IPS-20b (cell line): ENCODE measurements around the gene ARHGAP21.
"Not testable (repeated sequence)": the region's sequence is repeated elsewhere in the genome, so short reads cannot be mapped to it uniquely, and the experiment has no call there.

Experiments used
- H3K27ac ChIP-seq: one replicate; pipeline ENCODE4 v1.5.1; 2013; ENCODE audit warnings: low read length
- H3K27me3 ChIP-seq: 2 replicates; pipeline ENCODE4 v1.6.1; 2013; ENCODE audit warnings: mild to moderate bottlenecking, low read length, inconsistent platforms; ENCODE audit not compliant: insufficient read depth
- H3K36me3 ChIP-seq: 2 replicates; pipeline ENCODE4 v1.6.1; 2013; ENCODE audit warnings: low read depth, mild to moderate bottlenecking, inconsistent platforms, low read length, moderate library complexity; ENCODE audit not compliant: insufficient read depth
- H3K4me1 ChIP-seq: 2 replicates; pipeline ENCODE4 v1.6.1; 2013; ENCODE audit warnings: mild to moderate bottlenecking, control low read depth, inconsistent platforms, low read length, moderate library complexity; ENCODE audit not compliant: insufficient read depth
- H3K4me3 ChIP-seq: 2 replicates; pipeline ENCODE4 v1.5.1; 2013; ENCODE audit warnings: mild to moderate bottlenecking, low read length, inconsistent platforms
- H3K9ac ChIP-seq: 2 replicates; pipeline ENCODE4 v1.6.1; 2013; ENCODE audit warnings: low read depth, mild to moderate bottlenecking, inconsistent platforms, low read length, moderate library complexity
- H3K9me3 ChIP-seq: 2 replicates; pipeline ENCODE4 v1.6.1; 2013; ENCODE audit warnings: mild to moderate bottlenecking, low read depth, low read length, inconsistent platforms; ENCODE audit not compliant: insufficient read depth

ARHGAP21 gene

DNA sequence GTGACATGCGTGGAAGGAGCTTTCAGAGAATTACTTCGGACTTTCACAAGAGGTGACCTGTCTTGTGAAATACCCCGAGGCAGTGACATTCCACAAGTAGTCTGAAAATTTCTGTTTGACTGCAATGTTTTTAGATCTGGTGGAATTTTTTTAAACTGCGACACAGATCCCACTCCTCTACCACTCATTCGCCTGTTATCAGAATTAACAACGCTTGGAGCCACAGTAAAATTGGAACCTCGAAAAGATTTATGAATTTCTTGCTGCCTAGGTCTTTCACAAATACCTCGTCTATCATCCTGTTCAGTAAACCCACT, 103.7 kb downstream of the ARHGAP21 start:
- not testable (repeated sequence) for H3K36me3 ChIP-seq, H3K4me3 ChIP-seq

DNA sequence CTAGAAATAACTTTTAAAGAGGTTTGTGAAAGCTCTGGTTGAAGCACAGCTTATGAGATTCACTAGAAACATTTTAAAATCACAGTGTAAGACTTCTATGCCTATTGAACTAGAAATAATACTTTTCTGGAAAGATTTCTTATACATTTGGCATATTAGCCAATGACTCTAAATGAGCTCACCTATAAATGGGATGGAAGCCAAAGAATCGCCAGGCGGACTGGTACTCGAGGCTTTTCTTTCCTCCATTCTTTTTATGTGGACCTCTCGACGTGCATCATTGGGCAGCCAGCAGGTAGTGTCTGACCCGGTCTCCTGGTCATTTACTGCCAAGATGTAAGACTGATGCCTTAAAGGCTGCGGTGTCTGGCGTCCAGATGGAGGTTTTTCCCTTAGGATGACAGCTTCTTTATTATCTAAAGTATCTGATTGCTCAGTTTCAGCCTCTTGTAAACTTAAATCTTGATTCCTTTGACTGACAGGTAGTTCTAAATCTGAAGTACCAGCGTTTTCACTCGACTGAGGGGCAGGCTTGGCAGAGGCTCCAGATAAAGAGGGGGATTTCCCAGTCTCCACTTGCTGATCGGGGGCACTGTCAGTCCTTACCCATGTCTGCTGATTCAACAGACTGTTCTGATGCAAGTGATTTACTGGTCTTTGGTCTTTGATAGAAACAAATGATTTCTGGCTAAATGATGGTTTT, 104.2 kb downstream of the ARHGAP21 start:
- not testable (repeated sequence) for H3K27me3 ChIP-seq, H3K9me3 ChIP-seq, H3K36me3 ChIP-seq, H3K4me3 ChIP-seq, H3K4me1 ChIP-seq, H3K27ac ChIP-seq, H3K9ac ChIP-seq

More for the DNA sequence above, 103.7 kb downstream of the ARHGAP21 start:
- H3K27ac ChIP-seq, H3K27me3 ChIP-seq, H3K4me1 ChIP-seq, H3K9me3 ChIP-seq, H3K9ac ChIP-seq: not testable (repeated sequence)

DNA sequence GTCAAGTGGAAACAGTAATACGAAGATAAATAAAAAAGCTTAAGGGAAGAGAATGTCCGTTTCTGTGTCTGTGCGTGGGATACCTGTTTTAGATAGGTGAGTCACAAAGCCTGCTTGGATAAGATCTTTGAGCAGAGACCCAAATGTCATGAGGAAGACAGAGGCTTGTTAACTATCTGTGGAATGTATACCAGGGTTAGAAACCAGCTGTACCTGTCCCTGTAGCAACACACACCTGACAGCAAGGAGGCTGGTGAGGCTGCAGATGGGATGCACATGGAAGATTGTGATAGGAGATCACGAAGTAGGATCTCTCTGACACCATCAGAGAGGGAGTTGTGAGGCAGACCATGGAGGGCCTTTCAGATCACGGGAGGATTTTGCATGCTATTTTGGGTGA, 105.3 kb downstream of the ARHGAP21 start:
- H3K36me3 ChIP-seq = peaks cover 9% of the 10 kb centered on the region; the same call in 1 of the 2 replicates
- H3K27me3 ChIP-seq = no peaks in the 10 kb centered on the region
- no peaks in the 10 kb centered on the region for H3K4me1 ChIP-seq
- H3K27ac ChIP-seq = no peak overlapping the region
- H3K9me3 ChIP-seq = no peaks in the 10 kb centered on the region
- no peak overlapping the region for H3K4me3 ChIP-seq
- H3K9ac ChIP-seq = no peak overlapping the region

DNA sequence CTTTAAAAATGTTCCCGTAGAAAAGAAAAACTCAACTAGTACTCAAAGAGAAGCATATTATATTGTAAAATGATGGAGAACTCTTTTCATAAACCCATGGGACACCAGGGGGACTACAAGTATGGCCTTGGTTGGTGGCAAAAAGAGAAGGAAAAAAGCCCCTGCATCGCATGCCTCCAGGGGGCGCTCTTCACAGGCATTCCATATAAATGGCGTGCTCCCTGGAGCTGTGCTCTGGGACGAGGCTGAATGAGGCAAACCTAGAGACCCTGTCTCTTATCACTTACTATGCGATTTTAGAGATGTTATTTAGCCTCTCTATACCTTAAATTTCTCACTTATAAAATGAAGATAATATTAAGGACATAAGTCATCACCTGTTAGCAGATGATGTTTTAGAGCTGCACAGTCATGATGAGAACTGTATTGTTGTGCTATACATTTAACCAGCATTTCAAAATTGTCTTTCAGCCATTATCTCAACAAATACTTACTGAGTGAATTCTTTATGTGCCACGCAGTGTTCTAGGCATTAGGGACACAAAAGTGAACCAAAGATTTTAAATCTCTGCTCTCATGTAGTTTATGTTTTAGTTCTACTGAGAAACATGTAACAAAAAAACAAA, 105.8 kb downstream of the ARHGAP21 start:
- Histone ChIP-seq H3K4me1 (no peaks in the 10 kb centered on the region), H3K36me3 (peaks cover 9% of the 10 kb centered on the region; the same call in 1 of the 2 replicates), H3K27ac (no peak overlapping the region), H3K9ac (no peak overlapping the region), H3K27me3 (no peaks in the 10 kb centered on the region), H3K4me3 (no peak overlapping the region), H3K9me3 (no peaks in the 10 kb centered on the region)

DNA sequence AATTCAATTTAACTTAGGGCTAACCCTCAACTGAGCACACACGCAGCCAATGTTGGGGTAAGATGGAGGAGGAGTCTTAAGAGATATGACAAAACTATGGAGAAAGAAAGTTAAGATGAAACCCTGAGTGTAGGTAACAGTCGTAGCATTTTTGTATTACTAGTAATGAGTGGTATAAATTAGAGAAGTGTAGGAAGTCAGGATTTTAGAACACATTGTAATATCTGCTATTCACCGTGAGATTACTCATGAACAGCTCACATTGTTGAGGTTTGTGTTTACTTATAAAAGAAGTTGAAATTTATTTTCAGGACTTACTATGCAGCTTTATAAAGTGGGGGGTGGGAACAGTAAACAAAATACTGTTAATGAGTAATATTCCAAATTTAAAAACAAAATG, 107.2 kb downstream of the ARHGAP21 start:
- Histone ChIP-seq H3K36me3 (peaks cover 9% of the 10 kb centered on the region; the same call in 1 of the 2 replicates), H3K9ac (no peak overlapping the region), H3K27me3 (no peaks in the 10 kb centered on the region), H3K27ac (no peak overlapping the region), H3K4me3 (no peak overlapping the region), H3K9me3 (no peaks in the 10 kb centered on the region), H3K4me1 (no peaks in the 10 kb centered on the region)

DNA sequence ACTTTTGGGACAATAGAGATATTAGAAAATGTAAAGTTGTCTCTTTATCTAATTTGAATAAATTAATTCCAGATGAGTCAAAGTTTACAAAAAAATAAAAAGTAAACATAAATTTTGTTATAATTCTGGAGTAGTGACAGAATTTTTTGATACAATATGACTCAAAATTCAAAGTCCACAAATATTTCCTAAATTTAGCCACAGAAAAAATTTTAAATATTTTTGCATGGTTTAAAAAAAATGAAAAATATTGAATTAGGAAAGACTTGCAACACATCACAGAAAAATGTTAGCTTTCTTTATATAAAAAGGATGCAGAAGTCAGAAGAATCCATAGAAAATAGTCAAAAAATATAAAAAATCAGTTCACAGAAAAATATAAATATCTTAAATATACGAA, 117.7 kb downstream of the ARHGAP21 start:
- no peaks in the 10 kb centered on the region for H3K4me1 ChIP-seq
- H3K9ac ChIP-seq = no peak overlapping the region
- no peaks in the 10 kb centered on the region for H3K27me3 ChIP-seq
- H3K36me3 ChIP-seq = peaks cover 22% of the 10 kb centered on the region
- no peak overlapping the region for H3K27ac ChIP-seq
- H3K9me3 ChIP-seq = no peaks in the 10 kb centered on the region
- H3K4me3 ChIP-seq = no peak overlapping the region

DNA sequence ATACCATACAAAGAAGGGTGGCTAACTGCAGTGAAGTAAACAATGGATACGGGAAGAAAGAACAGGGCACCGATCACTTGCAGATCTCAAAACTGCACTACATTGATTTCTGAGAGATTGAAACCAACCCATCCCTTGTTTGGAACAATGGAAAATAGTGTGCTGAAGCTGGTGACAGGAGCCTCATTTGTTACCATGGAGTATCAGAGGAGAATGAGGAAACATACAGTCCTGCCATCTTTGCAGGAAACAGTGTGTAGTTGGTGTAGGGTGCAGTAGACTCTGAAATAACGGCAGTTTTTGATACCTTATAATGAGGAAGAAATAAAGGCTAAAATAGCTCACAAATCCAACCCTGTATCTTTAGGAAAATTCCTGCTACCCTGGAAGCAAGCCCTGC, 118.5 kb downstream of the ARHGAP21 start:
- Histone ChIP-seq H3K4me1 (no peaks in the 10 kb centered on the region), H3K27me3 (no peaks in the 10 kb centered on the region), H3K36me3 (peaks cover 31% of the 10 kb centered on the region), H3K4me3 (no peak overlapping the region), H3K27ac (no peak overlapping the region), H3K9me3 (no peaks in the 10 kb centered on the region), H3K9ac (no peak overlapping the region)

DNA sequence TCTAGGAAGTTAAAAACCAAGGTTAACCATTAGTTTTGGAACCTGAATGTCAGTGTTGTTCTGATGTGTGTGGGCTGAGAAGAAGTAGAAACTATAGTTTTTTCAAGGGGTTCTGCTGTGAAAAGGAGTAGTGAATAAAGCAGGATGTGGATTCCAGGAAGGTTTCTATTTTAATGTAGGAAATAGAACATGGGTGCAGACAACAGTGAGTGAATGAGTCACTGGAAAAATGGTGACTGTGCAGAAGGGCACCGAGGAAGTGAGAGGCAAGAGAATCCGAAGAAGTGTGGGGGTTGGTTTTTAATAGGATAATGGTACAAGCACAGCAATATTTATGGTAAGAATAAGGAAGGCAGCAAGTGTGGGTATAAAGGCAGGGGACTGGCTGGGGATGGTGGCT, 120.4 kb downstream of the ARHGAP21 start:
- Histone ChIP-seq H3K27ac (no peak overlapping the region), H3K4me1 (no peaks in the 10 kb centered on the region), H3K36me3 (peaks cover 47% of the 10 kb centered on the region), H3K27me3 (no peaks in the 10 kb centered on the region), H3K9ac (no peak overlapping the region), H3K4me3 (no peak overlapping the region), H3K9me3 (no peaks in the 10 kb centered on the region)

DNA sequence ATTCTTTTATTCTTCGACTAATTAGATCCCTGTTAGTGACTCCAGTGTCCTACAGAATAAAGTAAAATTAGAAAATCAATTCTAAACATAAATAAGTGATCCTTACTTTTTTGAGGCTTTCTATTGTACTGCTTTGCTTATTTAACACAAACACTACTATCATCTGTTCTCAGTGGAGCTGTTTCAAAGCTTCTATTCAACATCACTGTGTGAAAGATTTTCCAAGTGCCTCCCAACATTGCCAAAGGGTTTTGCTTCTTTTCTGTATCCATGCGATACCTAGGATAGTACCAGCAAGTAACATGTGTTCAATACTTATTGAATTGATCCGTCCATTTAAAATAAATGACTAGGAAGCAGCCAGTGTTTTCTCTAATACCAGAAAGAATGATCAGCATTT, 125.7 kb downstream of the ARHGAP21 start:
- H3K4me3 ChIP-seq = no peak overlapping the region
- H3K27ac ChIP-seq = no peak overlapping the region
- no peaks in the 10 kb centered on the region for H3K27me3 ChIP-seq
- H3K9ac ChIP-seq = no peak overlapping the region
- no peaks in the 10 kb centered on the region for H3K9me3 ChIP-seq
- peaks cover 84% of the 10 kb centered on the region for H3K36me3 ChIP-seq
- peaks cover 6% of the 10 kb centered on the region; the same call in 1 of the 2 replicates for H3K4me1 ChIP-seq

DNA sequence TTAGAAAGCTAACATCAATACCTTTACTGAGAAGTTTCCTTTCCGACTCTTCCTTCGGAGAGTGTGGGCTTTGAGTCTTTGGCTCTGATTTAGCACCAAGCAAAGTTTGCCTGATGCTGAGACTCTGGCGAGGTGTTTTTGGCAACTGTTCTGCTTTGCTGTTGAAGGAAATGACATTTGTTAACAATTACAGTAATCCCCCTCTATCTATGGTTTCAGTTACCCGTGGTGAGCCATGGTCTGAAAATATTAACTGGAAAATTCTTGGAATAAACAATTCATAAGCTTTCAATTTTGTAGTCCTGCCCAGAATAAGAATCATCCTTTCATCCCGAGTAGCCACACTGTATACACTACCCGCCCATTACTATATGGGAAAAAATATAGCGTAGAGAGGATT, 126.3 kb downstream of the ARHGAP21 start:
- Histone ChIP-seq H3K4me1 (peaks cover 6% of the 10 kb centered on the region; the same call in 1 of the 2 replicates), H3K27ac (no peak overlapping the region), H3K9me3 (no peaks in the 10 kb centered on the region), H3K27me3 (no peaks in the 10 kb centered on the region), H3K36me3 (peaks cover 90% of the 10 kb centered on the region), H3K9ac (no peak overlapping the region), H3K4me3 (no peak overlapping the region)

DNA sequence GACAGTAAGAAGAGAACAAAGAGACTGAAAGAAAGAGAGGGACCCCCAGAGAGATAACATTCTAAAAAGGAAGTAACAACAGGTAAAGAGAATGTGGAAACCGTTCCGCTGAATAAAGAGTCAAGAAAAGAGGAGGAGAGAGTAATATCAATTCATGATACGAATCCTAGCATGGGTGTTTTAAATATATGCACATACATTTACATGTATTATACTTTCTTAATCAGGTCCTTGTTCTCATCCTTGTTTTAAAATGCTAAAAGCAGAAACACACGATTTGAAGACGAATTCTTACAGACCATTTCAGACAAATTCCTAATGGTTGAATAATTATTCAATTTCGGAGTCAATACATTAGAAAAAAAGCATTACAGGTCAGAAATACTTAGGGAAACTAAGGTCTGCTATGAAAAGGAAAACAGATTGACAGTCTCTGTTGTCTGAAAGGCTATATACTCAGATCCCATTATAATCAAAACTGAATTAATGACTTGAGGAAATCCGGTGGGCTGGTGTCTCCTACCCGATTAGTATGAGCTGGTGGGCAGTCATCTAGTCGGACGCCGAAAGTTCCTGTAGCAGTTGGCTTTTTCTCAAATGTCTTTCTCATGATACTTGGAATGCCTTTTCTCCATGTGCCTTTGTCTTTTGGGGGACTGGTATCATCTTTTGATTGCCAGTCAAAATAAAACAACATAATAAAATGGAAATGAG, 127.3 kb downstream of the ARHGAP21 start:
- H3K4me1 ChIP-seq = peaks cover 6% of the 10 kb centered on the region; the same call in 1 of the 2 replicates
- no peaks in the 10 kb centered on the region for H3K9me3 ChIP-seq
- no peak overlapping the region for H3K4me3 ChIP-seq
- no peaks in the 10 kb centered on the region for H3K27me3 ChIP-seq
- no peak overlapping the region for H3K9ac ChIP-seq
- peaks cover 95% of the 10 kb centered on the region for H3K36me3 ChIP-seq
- H3K27ac ChIP-seq = no peak overlapping the region
